ENCODE data around the gene PRM2. TPM values are rescaled to one million over a fixed set of nuclear protein-coding genes. Genes with fewer than 3 reads are reported as not detected.
"Not testable (repeated sequence)": the region's sequence is repeated elsewhere in the genome, so short reads cannot be mapped to it uniquely, and the experiment has no call there.

PRM2 gene
- total RNA-seq, 1 donor, result not detected

DNA sequence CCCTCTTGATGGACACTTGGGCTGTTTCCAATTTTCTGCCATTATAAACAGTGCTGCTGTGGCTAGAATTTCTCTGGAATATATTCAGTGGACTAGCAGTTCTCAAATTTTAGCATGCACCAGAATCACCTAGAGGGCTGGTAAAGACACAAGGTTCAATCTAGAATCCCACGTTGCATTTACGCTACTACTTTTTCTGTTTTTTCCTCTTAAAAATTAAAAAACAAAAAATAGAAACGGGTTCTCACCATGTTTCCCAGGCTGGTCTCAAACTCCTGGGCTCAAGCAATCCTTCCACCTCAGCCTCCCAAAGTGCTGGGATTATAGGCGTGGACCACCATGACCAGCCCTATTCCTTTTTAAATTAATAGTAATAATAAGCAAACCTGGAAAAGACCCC lies 19.4 kb upstream of the PRM2 start:
- no peak overlapping the region for H3K4me3 ChIP-seq (ENCODE audit: low read depth, low read length)
- TF ChIP-seq CTCF (IDR thresholded peaks at IDR 0.05; ENCODE audit: insufficient read depth, low read length), result no peak
- no peak for DNase-seq (ENCODE audit: low read depth)

GRCh38 chr16:11292076-11292748 lies 15.9 kb upstream of the PRM2 start:
- TF ChIP-seq CTCF (IDR thresholded peaks at IDR 0.05; ENCODE audit: insufficient read depth, low read length), result no peak
- DNase-seq (ENCODE audit: low read depth), result no peak
- H3K4me3 ChIP-seq (ENCODE audit: low read depth, low read length), result no peak overlapping the region

DNA sequence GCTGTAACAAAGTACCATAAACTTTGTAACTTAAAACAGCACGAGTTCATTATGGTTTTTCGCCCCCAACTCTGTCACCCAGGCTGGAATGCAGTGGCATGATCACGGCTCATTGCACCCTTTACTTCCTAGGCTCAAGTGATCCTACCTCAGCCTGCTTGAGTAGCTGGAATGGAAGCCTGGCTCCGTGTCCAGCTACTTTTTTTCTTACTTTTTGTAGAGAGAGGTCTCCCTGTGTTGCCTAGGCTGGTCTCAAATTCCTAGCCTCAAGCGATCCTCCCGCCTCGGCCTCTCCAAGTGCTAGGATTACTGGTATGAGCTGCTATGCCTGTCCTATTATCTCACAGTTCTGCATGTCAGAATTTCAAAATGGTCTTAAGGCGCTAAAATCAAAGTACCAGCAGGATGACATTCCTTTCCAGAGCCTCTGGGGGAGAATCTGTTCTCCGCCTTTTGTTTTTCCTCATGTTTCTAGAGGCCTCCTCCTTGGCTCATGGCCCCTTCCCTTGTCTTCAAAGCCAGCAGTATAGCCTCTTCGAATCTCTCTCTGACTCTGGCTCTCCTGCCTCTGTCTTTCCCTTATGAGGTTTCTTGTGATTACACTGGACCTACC lies 14.9 kb upstream of the PRM2 start:
- H3K4me3 ChIP-seq (ENCODE audit: low read depth, low read length), result no peak overlapping the region
- no peak for DNase-seq (ENCODE audit: low read depth)
- no peak for TF ChIP-seq CTCF (IDR thresholded peaks at IDR 0.05; ENCODE audit: insufficient read depth, low read length)

DNA sequence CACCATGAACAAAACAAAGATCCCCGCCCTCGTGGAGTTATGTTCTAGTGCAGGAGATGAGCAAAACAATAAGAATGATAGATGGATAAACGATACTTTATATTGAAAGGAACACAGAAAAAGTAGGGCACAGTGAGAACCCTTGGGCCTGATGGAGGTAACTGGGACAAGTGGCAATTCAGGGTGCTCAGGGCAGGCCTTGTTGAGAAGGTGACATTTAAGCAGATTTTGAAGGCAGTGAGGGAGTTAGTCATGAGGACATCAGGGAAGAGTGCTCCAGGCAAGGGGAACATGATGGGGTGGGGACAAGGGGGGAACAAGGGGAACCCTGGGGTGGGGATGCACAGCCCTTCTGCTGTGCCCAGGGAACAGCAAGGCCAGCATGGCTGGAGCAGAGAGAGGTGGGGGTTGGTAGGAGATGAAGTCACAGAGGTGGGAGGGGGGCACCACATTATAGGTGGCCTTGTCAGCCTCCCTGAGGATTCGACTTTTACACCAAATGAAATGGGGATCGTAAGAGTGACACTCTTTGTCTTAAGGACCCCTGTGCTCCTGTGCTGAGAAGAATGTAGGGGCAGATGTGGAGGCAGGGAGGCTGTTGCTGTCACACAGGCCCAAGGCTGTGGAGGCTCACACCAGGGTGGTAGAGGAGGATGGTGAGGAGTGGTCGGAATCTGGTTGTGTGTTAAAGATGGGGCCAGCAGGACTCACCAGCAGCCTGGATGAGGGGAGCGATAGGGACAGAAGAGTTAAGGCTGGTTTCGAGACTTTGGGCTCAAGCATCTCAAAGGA lies 14.0 kb upstream of the PRM2 start:
- H3K4me3 ChIP-seq (ENCODE audit: low read depth, low read length), result no peak overlapping the region
- DNase-seq (ENCODE audit: low read depth), result no peak
- no peak for TF ChIP-seq CTCF (IDR thresholded peaks at IDR 0.05; ENCODE audit: insufficient read depth, low read length)

- DNase-seq (ENCODE audit: low read depth); H3K4me3 ChIP-seq (ENCODE audit: low read depth, low read length): not testable (repeated sequence)
Measured at GRCh38 chr16:11289696-11290095, 13.4 kb upstream of the PRM2 start.

DNA sequence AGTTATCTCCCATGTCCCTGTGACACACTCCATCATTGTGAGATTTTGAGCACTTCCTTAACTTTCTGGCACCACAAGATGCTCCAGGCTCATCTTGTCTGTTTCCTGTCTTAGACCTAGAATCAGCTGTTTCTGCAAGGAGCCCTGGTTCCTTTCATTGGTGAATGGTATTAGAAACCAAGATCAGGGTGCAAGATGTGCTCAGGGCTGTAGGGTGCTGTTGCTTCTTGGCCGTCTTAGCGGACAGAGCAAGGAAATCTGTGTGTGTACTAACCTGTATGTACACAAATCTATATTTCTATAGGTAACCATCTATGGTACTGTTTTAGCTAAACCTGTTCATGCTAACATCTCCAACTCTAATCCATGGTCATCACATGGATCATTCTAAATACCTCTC lies 12.9 kb upstream of the PRM2 start:
- no peak overlapping the region for H3K4me3 ChIP-seq (ENCODE audit: low read depth, low read length)
- no peak for DNase-seq (ENCODE audit: low read depth)
- TF ChIP-seq CTCF (IDR thresholded peaks at IDR 0.05; ENCODE audit: insufficient read depth, low read length), result no peak

GRCh38 chr16:11285842-11286241 lies 9.6 kb upstream of the PRM2 start:
- H3K4me3 ChIP-seq (ENCODE audit: low read depth, low read length), result no peak overlapping the region
- TF ChIP-seq CTCF (IDR thresholded peaks at IDR 0.05; ENCODE audit: insufficient read depth, low read length), result no peak
- no peak for DNase-seq (ENCODE audit: low read depth)
